K562 (cell line): ENCODE measurements around the gene DENND6A. TPM values are rescaled to one million over a fixed set of nuclear protein-coding genes. Genes with fewer than 3 reads are reported as not detected.

Experiments used
- ATAC-seq: fragments of 200-7000 bp; cut with Tn5 transposase; 3 replicates; pipeline ENCODE4 v1.9.1; 2020; ENCODE audit warnings: moderate library complexity
- BruUV-seq: library from RNA; stranded (reverse); fragments of 400-500 nt; replicated peaks from 2 replicates; lab custom pipeline; 2021; lab: Mats Ljungman, UMichigan
- CTCF ChIA-PET: fragments of 300-600 bp; formaldehyde crosslinking; extraction: SDS; loops from one replicate; lab custom pipeline; 2021; ENCODE audit warnings: low intra/inter-chr PET ratio; lab: Yijun Ruan, JAX
- POLR2A ChIA-PET: fragments of 300-600, 350-650 bp; sonication (Branson Sonifier 250); formaldehyde crosslinking; extraction: SDS; loops from one replicate; lab custom pipeline; 2021; ENCODE audit warnings: antibody characterized with exemption, inconsistent platforms; lab: Yijun Ruan, JAX
- DNase-seq, 4 experiments: peaks; one replicate each; pipeline versions ENCODE4 v3.0.0 to v3.0.0-alpha.2; 2011 to 2018; ENCODE audit warnings: low spot score in 3 of 4, mixed read lengths in 3 of 4; ENCODE audit errors: extremely low read depth in 1 of 4
- FAIRE-seq: peaks from 2 replicates; lab custom pipeline; 2011; peaks lifted over from hg19 to GRCh38; lab: Jason Lieb, UNC
- H2AFZ ChIP-seq: 2 replicates; pipeline ENCODE4 v1.6.0; 2011; ENCODE audit warnings: low read depth, low read length, control low read depth, inconsistent platforms
- H3K27ac ChIP-seq: fragments of 200-600 bp; 3 replicates; pipeline ENCODE4 v1.8.0; 2011; ENCODE audit warnings: low read depth, mild to moderate bottlenecking, control low read depth, inconsistent platforms, low read length, moderate library complexity, mixed read lengths; ENCODE audit errors: extremely low read depth
- H3K27me3 ChIP-seq, 2 experiments: fragments of 300-600 bp in 1 of 2; 2 replicates in 1 of 2; 3 replicates in 1 of 2; pipeline versions ENCODE4 v1.6.0 to v1.8.0; 2011; ENCODE audit warnings: inconsistent platforms in 2 of 2, low read length in 2 of 2, mild to moderate bottlenecking in 1 of 2, mixed read lengths in 1 of 2, moderate library complexity in 1 of 2; ENCODE audit not compliant: control insufficient read depth in 2 of 2, insufficient read depth in 2 of 2
- H3K36me3 ChIP-seq: fragments of 300-600 bp; 3 replicates; pipeline ENCODE4 v1.8.0; 2011; ENCODE audit warnings: mild to moderate bottlenecking, low read length, inconsistent platforms; ENCODE audit not compliant: control insufficient read depth, insufficient read depth
- H3K4me1 ChIP-seq, 2 experiments: fragments of 200-600 bp in 1 of 2; replicated peaks in 1 of 2; 2 replicates in 1 of 2; 3 replicates in 1 of 2; pipeline versions ENCODE4 v1.5.1 to v1.8.0; 2011; ENCODE audit warnings: inconsistent platforms in 2 of 2, low read length in 2 of 2, mild to moderate bottlenecking in 1 of 2, mixed read lengths in 1 of 2, moderate library complexity in 1 of 2; ENCODE audit not compliant: control insufficient read depth in 2 of 2, insufficient read depth in 2 of 2
- H3K4me2 ChIP-seq: 2 replicates; pipeline ENCODE4 v1.6.1; 2011; ENCODE audit warnings: low read length, control low read depth, inconsistent platforms, mixed read lengths; ENCODE audit not compliant: insufficient read depth
- H3K4me3 ChIP-seq: fragments of 200-600 bp; sonication (generic), shearing (Covaris generic); 2 replicates; pipeline ENCODE4 v1.5.1; 2016; ENCODE audit warnings: control low read depth, inconsistent platforms
- H3K79me2 ChIP-seq: fragments of 200-600 bp; 3 replicates; pipeline ENCODE4 v1.8.0; 2011; ENCODE audit warnings: low read length, inconsistent platforms; ENCODE audit not compliant: control insufficient read depth, insufficient read depth
- H3K9ac ChIP-seq, 2 experiments: 2 replicates each; pipeline versions ENCODE4 v1.6.0 to v1.6.1; 2011; ENCODE audit warnings: low read depth in 2 of 2, low read length in 2 of 2, control low read depth in 1 of 2, inconsistent platforms in 1 of 2, mild to moderate bottlenecking in 1 of 2, mixed read lengths in 1 of 2; ENCODE audit not compliant: insufficient read depth in 1 of 2
- H3K9me1 ChIP-seq: one replicate; pipeline ENCODE4 v1.6.0; 2011; ENCODE audit warnings: inconsistent platforms, mild to moderate bottlenecking, low read length, moderate library complexity; ENCODE audit not compliant: control insufficient read depth, insufficient read depth
- H3K9me3 ChIP-seq: replicated peaks from 2 replicates; pipeline ENCODE4 v1.5.1; 2011; ENCODE audit warnings: low read depth, low read length, inconsistent platforms; ENCODE audit not compliant: control insufficient read depth, insufficient read depth
- H4K20me1 ChIP-seq: replicated peaks from 2 replicates; pipeline ENCODE4 v1.6.1; 2011; ENCODE audit warnings: low read length, inconsistent platforms, mixed read lengths; ENCODE audit not compliant: control insufficient read depth, insufficient read depth
- BDP1 ChIP-seq: IDR thresholded peaks from 3 replicates; pipeline ENCODE4 v1.6.1; 2011; ENCODE audit not compliant: insufficient read length, insufficient read depth
- BRF1 ChIP-seq: IDR thresholded peaks from 3 replicates; pipeline ENCODE4 v1.6.1; 2011; ENCODE audit warnings: borderline replicate concordance, mild to moderate bottlenecking; ENCODE audit not compliant: insufficient read length; ENCODE audit errors: extremely low read depth
- C11orf30 ChIP-seq: fragments of 450-650 bp; IDR thresholded peaks from 2 replicates; pipeline ENCODE4 v1.6.1; 2016; ENCODE audit warnings: low read depth, mild to moderate bottlenecking
- KAT7 ChIP-seq: sonication (generic); formaldehyde crosslinking; IDR thresholded peaks from 2 replicates; pipeline ENCODE4 v1.8.0; 2022; ENCODE audit warnings: missing genetic modification reagents, mild to moderate bottlenecking, borderline replicate concordance
- MED1 ChIP-seq: sonication (generic); formaldehyde crosslinking; IDR thresholded peaks from 2 replicates; pipeline ENCODE4 v1.8.1; 2023; ENCODE audit warnings: missing genetic modification reagents, borderline replicate concordance
- MYBL2 ChIP-seq, 2 experiments: fragments of 450-650 bp in 1 of 2; sonication (generic) in 1 of 2; formaldehyde crosslinking in 1 of 2; IDR thresholded peaks; 2 replicates each; pipeline versions ENCODE4 v1.6.1 to v1.8.1; 2017 to 2022; ENCODE audit warnings: borderline replicate concordance in 1 of 2, inconsistent platforms in 1 of 2, low read depth in 1 of 2, mild to moderate bottlenecking in 1 of 2, missing genetic modification reagents in 1 of 2, moderate library complexity in 1 of 2
- NR2C2 ChIP-seq, 2 experiments: fragments of 200-800 bp in 1 of 2; sonication (Bioruptor generic) in 1 of 2; sonication (generic) in 1 of 2; formaldehyde crosslinking in 1 of 2; IDR thresholded peaks; 2 replicates each; pipeline versions ENCODE4 v1.6.1 to v1.8.0; 2016 to 2022; ENCODE audit warnings: mild to moderate bottlenecking in 1 of 2, missing compliant biosample characterization in 1 of 2, missing genetic modification characterization in 1 of 2, missing genetic modification reagents in 1 of 2
- PCBP2 ChIP-seq: fragments of 200-400 bp; formaldehyde crosslinking; IDR thresholded peaks from 2 replicates; pipeline ENCODE4 v1.6.1; 2018; ENCODE audit warnings: low read length, low read depth, mild to moderate bottlenecking, moderate library complexity; ENCODE audit not compliant: poor library complexity, severe bottlenecking
- SMAD1 ChIP-seq: fragments of 150-350 bp; IDR thresholded peaks from 2 replicates; pipeline ENCODE4 v1.6.1; 2014; ENCODE audit warnings: low read length, low read depth; ENCODE audit not compliant: partially characterized antibody
- THRA ChIP-seq: fragments of 450-650 bp; IDR thresholded peaks from 2 replicates; pipeline ENCODE4 v1.6.1; 2017; ENCODE audit warnings: mild to moderate bottlenecking, moderate library complexity
- ZFP36 ChIP-seq: fragments of 150-350 bp; IDR thresholded peaks from 2 replicates; pipeline ENCODE4 v1.6.1; 2018; ENCODE audit warnings: low read length, low read depth; ENCODE audit not compliant: partially characterized antibody
- ZNF316 ChIP-seq: fragments of 450-650 bp; IDR thresholded peaks from 2 replicates; pipeline ENCODE4 v1.6.1; 2016
- ZNF780A ChIP-seq: fragments of 250-450 bp; sonication (Bioruptor Pico); IDR thresholded peaks from 2 replicates; pipeline ENCODE4 v1.5.0; 2021; ENCODE audit warnings: mild to moderate bottlenecking
- WGBS: fragments of 100-300 bp; shearing (Covaris generic); methylation state at CpG from one replicate; pipeline ENCODE4 v1.1.6; 2016; ENCODE audit warnings: low coverage, mixed read lengths; ENCODE audit not compliant: insufficient coverage; ENCODE audit errors: missing lambda C conversion rate; 5-methylcytosine and 5-hydroxymethylcytosine counted together
- in situ Hi-C: fragments of 300-500 bp; cut with MboI; formaldehyde crosslinking; loops from 4 replicates; pipeline ENCODE4 v1.15.0; 2018; ENCODE audit warnings: inconsistent platforms, mixed read lengths
- intact Hi-C: fragments of 100-400 bp; cut with micrococcal nuclease; formaldehyde crosslinking; loops from 2 replicates; pipeline ENCODE4 v1.14.2; 2022
- polyA plus RNA-seq, 8 experiments: library from polyadenylated mRNA; depleted of rRNA in 4 of 8; stranded (reverse) in 5 of 8; unstranded in 3 of 8; fragments of >200 nt; fragmentation: Nextera tagmentation in 2 of 8; fragmentation: Illumina TruSeq in 1 of 8; extraction: Ambion mirVana in 2 of 8; extraction: Trizol in 1 of 8; gene quantifications; 2 replicates each; pipeline versions ENCODE4 v1.2.1 to v1.2.3, GENCODE V29; 2011 to 2014; ENCODE audit warnings: inconsistent platforms in 1 of 8, missing spikeins in 1 of 8
- total RNA-seq, 7 experiments: library from RNA; depleted of rRNA in 6 of 7; stranded (reverse); fragments of >200 nt in 6 of 7; fragmentation: Illumina TruSeq in 2 of 7; extraction: Trizol in 2 of 7; gene quantifications; 2 replicates each; pipeline versions ENCODE4 v1.2.1 to v1.2.3, GENCODE V29; 2011 to 2021; ENCODE audit warnings: low replicate concordance in 1 of 7
- TF ChIP-seq, protein P1 (sequence below), 2 experiments: IDR thresholded peaks in 1 of 2; conservative IDR thresholded peaks in 1 of 2; 2 replicates each; pipeline ENCODE4 v1.6.1; 2016; ENCODE audit warnings: low read depth in 2 of 2, mild to moderate bottlenecking in 1 of 2, missing compliant biosample characterization in 1 of 2, missing genetic modification characterization in 1 of 2, moderate library complexity in 1 of 2

Gene DENND6A
- total and polyA plus RNA-seq, 9 of the 15 experiments (the other 6 are each of a cell fraction or from before 2014, with no cell fraction given), result 1.5 to 12.7 (median 7.1) TPM

- CTCF ChIA-PET, result no interaction called here
- Histone ChIP-seq H3K27ac (no peak overlapping the region), H4K20me1 (no peaks in the 10 kb centered on the region), H3K36me3 (peaks cover 20% of the 10 kb centered on the region; the same call in 2 of the 3 replicates), H3K4me2 (no peak overlapping the region), H3K4me1 (peaks cover 0 to 3% of the 10 kb centered on the region in 2 experiments; a peak in 1 of 5 replicates), H3K9ac (no peak overlapping the region), H3K9me3 (no peaks in the 10 kb centered on the region), H3K79me2 (no peaks in the 10 kb centered on the region), H3K9me1 (no peaks in the 10 kb centered on the region), H3K27me3 (no peaks in the 10 kb centered on the region), H3K4me3 (no peak overlapping the region), H2AFZ (no peak overlapping the region)
- POLR2A ChIA-PET, result no interaction called here
- in situ Hi-C loops (no loop called here), intact Hi-C loops (no loop called here)
- WGBS, result 71% methylated on average over 2 of the region's 2 CpGs
- ATAC-seq (no peak), DNase-seq (no peak), FAIRE-seq (no peak)
- no peak for TF ChIP-seq THRA
- TF ChIP-seq ZNF780A (CRISPR knock-in tag), result no peak
- no peak for TF ChIP-seq PCBP2
- no peak for TF ChIP-seq BRF1
- TF ChIP-seq ZNF316, result peak; percentile 60
- TF ChIP-seq, protein P1, sequence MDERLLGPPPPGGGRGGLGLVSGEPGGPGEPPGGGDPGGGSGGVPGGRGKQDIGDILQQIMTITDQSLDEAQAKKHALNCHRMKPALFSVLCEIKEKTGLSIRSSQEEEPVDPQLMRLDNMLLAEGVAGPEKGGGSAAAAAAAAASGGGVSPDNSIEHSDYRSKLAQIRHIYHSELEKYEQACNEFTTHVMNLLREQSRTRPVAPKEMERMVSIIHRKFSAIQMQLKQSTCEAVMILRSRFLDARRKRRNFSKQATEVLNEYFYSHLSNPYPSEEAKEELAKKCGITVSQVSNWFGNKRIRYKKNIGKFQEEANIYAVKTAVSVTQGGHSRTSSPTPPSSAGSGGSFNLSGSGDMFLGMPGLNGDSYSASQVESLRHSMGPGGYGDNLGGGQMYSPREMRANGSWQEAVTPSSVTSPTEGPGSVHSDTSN (CRISPR knock-in tag; IDR thresholded peaks at IDR 0.05; ENCODE audit: low read depth), result no peak
- TF ChIP-seq, protein P1 (tag; conservative IDR thresholded peaks at IDR 0.05; ENCODE audit: low read depth), result no peak
- 0 out of 2 replicates have a peak, but pooled peaks have one; percentile 7 for TF ChIP-seq C11orf30
- no peak for TF ChIP-seq ZFP36
- no peak for TF ChIP-seq BDP1
- TF ChIP-seq MYBL2 (IDR thresholded peaks at IDR 0.05; ENCODE audit: low read depth), result no peak
- TF ChIP-seq MYBL2 (CRISPR knock-in tag; IDR thresholded peaks at IDR 0.05; ENCODE audit: borderline replicate concordance), result no peak
- no peak for TF ChIP-seq MED1 (CRISPR knock-in tag)
- no peak for TF ChIP-seq SMAD1
- TF ChIP-seq KAT7 (CRISPR knock-in tag), result no peak
- no peak for TF ChIP-seq NR2C2 (CRISPR knock-in tag; IDR thresholded peaks at IDR 0.05)
- TF ChIP-seq NR2C2 (tag; IDR thresholded peaks at IDR 0.05), result no peak
- no TSS peak for BruUV-seq
Observed at GRCh38 chr3:57655727-57656126, 37.1 kb downstream of the DENND6A start.
